GM19239 (cell line): ENCODE data around the gene HOMER3.

Experiments
- DNase-seq: peaks from one replicate; pipeline ENCODE4 v3.0.0; 2011; ENCODE audit warnings: low spot score; ENCODE audit not compliant: insufficient read length
- FAIRE-seq: peaks from 2 replicates; lab custom pipeline; 2011; peaks lifted over from hg19 to GRCh38; lab: Jason Lieb, UNC

The HOMER3 gene

GRCh38 chr19:18940769-18941627 is at the start of gene HOMER3:
HOMER3 (minus strand) TSS chr19:18941217; CDS start chr19:18938982, 2,235 bp downstream.
- FAIRE-seq (no peak), DNase-seq (peak; percentile 85)

DNA sequence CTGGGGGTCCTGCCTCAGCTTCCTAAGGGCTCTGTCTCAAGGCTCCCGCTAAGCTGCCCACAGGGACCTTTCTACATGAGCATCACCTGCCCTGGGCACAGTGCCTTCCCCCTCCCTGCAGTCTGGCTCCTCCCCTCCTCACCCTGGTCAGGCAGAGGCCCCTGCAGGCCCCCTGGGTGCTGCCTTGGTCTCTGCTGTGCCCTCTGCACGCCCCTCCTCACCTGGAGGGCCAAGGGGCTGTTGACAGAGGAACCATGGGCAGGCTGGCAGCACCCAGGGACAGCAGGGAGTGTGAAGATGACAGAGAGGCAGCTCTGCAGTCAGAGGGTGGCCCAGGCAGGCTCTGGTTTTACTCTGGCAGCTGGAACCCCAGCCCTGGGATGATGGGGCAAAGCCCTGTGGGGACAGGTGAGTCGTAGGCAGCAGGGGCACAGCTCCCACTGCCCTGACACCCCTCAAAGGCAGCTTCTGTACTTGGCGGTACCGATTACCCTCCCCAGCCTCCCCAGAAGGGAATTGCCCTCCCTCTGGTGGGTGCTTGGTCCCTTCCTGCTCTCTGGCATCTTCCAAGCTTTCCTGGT is 49.2 kb upstream of the HOMER3 start:
- FAIRE-seq (no peak), DNase-seq (no peak)

DNA sequence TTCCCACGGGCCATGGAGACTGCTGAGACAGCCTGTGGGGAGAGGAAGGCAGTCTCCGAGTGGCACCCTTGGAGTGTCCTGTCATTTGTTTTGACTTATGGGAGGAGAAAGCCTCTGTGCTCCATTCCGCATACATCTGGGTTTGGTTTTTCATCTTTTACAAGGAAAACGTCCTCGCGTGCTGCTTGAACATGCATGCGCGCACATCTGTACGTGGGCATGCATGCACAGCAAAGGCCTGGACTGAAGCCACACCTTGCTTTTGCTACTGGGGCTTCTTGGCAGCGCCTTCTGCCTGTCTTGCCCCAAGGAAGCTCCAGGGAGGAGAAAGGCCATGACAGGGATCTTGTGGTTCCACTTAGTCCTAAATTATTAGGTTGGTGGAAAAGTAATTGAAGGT is 48.3 kb upstream of the HOMER3 start:
- no peak for DNase-seq
- FAIRE-seq: no peak

DNA sequence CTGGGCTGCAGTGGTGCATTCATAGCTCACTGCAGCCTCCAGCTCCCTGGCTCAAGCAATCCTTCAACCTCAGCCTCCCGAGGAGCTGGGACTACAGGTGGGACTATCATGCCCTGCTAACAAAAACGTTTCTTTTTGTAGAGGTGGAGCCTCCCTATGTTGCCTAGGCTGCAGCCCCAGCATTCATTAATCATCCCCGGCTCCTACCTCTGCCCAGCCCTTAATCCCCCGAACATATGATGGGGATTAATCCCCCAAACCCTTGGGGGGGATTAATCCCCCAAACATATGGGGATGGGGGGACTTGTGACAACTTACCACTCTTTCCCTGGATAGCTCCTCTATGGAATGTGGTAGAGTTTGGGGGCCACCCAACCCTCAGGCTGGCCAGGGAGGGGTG is 46.4 kb upstream of the HOMER3 start:
- no peak for DNase-seq
- FAIRE-seq: no peak

GRCh38 chr19:18985257-18985656 is 44.2 kb upstream of the HOMER3 start:
- FAIRE-seq (no peak), DNase-seq (no peak)

GRCh38 chr19:18984251-18984650 is 43.2 kb upstream of the HOMER3 start:
- FAIRE-seq (no peak), DNase-seq (no peak)

DNA sequence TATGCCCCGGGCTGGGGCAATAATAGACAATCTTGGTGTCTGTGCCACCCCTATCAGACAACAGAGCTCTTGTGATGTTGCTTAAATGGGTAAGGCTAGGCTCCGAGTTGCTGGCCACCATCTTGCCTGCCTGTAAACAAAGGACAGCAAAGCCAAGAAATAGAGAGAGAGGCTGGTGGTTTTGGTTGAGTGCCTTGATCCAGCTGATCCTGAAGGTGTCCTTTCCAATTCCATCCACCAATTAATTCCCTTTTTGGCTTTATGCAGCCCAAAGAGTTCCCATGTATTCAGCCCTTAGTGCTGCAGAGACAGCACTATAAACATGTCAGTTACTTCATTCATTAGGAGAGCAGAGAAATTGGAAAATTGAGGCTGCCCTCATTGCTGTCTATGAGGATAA is 41.7 kb upstream of the HOMER3 start:
- no peak for FAIRE-seq
- DNase-seq: no peak

GRCh38 chr19:18980432-18981020 is 39.5 kb upstream of the HOMER3 start:
- FAIRE-seq (no peak), DNase-seq (no peak)

DNA sequence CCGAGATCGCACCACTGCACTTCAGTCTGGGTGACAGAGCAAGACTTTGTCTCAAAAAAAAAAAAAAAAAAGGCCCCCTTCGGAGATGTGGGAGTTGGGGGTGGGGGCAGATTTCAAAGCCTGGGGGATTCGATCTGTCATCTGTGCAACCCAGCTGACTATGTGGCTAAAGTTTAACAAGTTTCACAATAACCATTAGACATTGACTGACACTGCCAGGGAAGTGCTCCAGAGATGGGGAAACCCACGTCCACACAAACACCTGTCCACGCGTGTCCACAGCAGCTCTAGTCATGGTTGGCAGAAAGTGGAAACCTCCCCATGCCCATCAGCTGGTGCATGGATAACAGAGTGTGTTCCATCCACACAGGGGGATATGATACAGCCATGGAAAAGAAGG is 37.6 kb upstream of the HOMER3 start:
- no peak for FAIRE-seq

GRCh38 chr19:18975869-18976268 is 34.9 kb upstream of the HOMER3 start:
- DNase-seq (no peak), FAIRE-seq (no peak)

More for the DNA sequence above, 37.6 kb upstream of the HOMER3 start:
- no peak for DNase-seq

- DNase-seq (no peak), FAIRE-seq (no peak)
Measured at GRCh38 chr19:18975011-18975410, 34.0 kb upstream of the HOMER3 start.

- DNase-seq: no peak
- no peak for FAIRE-seq
Measured at GRCh38 chr19:18972851-18973250, 31.8 kb upstream of the HOMER3 start.

GRCh38 chr19:18972301-18972811 is 31.3 kb upstream of the HOMER3 start:
- FAIRE-seq (no peak), DNase-seq (no peak)

DNA sequence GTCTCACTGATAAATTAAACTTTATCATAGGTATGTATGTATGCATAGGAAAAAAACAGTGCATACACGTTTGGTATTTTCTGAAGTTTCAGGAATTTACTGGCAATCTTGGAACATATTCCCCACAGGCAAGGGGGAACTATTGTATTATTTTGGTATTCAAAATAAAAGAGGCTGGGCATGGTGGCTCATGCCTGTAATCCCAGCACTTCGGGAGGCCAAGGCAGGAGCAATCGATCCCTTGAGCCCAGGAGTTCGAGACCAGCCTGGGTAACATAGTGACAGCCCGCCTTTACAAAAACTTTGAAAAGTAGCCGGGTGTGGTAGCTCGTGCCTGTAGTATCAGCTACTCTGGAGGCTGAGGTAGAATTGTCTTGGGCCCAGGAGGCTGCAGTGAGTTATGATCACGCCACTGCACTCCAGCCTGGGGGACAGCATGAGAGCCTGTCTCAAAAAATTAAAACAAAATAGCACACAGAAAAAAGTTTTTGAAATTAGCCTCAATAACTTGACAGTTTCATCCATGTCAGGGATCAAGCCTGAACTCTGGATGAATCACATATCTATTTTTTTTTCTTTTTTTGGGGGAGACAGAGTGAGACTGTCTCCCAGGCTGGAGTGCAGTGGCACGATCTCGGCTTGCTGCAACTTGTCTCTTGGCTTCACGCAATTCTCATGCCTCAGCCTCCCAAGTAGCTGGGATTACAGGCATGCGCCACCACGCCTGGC is 29.1 kb upstream of the HOMER3 start:
- no peak for FAIRE-seq
- DNase-seq: no peak

DNA sequence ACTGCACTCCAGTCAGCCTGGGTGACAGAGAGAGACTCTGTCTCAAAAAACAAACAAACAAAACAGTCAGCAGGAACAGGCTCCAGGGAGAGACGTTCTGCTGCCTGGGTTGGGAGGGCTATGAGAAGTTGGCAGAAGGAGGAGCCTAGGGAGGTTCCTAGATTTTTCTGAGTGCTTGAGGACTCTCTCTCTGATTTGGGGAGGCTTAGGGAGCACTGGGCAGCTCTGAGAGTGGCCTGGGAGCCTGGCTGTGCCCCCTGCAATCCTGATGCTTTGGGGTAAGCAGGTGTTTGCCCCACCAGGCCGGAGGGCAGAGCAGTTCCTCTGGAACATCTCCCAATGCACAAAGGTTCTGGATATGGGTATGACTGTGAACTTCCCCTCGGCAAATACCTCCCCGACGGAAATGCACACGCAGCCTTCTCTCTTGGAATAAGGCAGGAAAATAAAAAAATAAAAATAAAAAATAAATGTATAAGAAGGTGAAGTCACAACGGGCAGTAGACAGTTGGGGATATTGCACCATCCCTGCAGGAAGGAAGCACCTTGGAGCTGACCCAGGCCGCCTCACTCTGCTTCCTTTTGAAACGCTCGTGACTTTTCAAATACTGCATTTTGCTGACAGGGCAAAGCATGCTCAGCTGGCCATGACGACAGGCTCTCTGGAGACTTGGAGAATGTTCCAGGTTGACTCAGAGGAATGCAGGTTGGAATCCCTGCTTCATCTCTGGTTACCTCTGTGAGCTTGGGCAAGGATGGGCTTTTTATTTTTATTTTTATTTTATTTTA is 26.5 kb upstream of the HOMER3 start:
- FAIRE-seq: no peak
- DNase-seq: no peak

GRCh38 chr19:18966307-18966706 is 25.3 kb upstream of the HOMER3 start:
- FAIRE-seq: no peak
- DNase-seq: no peak

- DNase-seq: no peak
- no peak for FAIRE-seq
Measured at GRCh38 chr19:18964121-18964520, 23.1 kb upstream of the HOMER3 start.

- no peak for DNase-seq
- FAIRE-seq: no peak
Measured at GRCh38 chr19:18961767-18962620, 21.0 kb upstream of the HOMER3 start.

DNA sequence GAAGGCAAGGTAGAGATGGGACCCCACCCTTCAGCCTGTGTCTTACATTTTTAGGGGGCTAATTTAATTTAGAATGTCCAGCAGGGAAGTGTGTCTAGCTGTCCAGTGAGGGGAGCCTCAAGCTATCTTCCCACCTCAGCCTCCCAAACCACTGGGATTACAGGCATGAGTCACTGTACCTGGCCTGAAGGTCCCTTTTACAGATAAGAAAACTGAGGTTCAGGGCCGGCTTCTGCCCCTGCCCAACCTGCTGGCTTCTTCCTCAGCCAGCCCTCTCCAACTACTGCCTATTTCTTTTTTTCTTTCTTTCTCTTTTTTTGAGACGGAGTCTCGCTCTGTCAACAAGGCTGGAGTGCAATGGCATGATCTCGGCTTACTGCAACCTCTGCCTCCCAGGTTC is 19.4 kb upstream of the HOMER3 start:
- FAIRE-seq: no peak
- DNase-seq: no peak
